HG03432 (cell line): ENCODE results near the gene PTP4A2.
"Not testable (repeated sequence)": the region's sequence is repeated elsewhere in the genome, so short reads cannot be mapped to it uniquely, and the experiment has no call there.

Source experiments
- ATAC-seq: cut with Tn5 transposase; IDR thresholded peaks from one replicate; pipeline ENCODE4 v1.9.1; 2021; ENCODE audit warnings: mild to moderate bottlenecking, moderate library complexity; ENCODE audit not compliant: unreplicated experiment

PTP4A2 gene

DNA sequence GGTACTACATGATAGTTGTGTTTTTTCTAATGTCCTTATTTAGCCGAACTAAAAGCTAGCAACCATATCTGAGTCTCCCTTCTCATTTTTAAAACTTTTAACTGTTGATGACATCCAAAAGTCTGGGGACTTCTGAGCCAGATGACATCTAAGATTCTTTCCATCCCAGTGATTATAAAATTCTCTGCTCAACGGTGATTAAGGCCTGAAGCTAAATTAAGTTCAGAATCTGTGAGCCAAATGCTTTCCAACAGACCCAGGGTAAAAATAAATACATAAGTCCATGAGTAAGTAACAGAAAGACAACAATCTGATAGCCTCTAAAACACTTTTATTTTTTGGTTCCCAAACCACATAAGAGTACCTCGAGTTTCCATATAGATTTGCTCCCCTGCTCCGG lies 13.1 kb upstream of the PTP4A2 start:
- no peak for ATAC-seq

DNA sequence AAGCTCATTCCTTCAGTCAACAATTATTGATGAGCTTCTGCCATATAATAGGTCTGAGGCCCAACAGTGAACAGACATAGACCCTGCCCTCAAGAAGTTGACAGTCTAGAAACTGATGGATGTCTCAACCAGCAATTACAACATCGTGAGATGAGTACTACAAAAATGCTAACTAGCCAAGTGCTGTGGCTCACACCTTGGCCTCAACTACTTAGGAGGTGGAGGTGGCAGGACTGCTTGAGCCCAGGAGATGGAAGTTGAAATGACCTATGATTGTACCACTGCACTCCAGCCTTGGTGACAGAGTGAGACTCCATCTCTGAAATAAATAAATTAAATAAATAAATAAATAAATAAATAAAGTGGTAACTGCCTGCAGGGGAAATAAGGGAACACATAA lies 11.7 kb upstream of the PTP4A2 start:
- no peak for ATAC-seq

DNA sequence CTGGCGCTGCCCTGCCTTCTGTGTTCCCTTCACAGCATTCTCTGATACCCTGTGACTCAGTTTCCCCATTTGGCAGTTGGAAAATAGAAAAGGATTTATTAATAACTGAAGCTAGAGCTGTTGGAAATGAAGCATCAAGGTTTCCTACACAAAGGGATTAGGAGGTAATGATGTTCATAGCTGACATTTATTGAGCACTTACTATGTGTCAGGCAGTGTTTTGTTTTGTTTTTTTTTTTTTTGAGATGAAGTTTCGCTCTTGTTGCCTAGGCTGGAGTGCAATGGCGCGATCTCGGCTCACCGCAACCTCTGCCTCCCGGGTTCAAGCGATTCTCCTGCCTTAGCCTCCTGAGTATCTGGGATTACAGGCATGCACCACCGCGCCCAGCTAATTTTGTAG lies 7.5 kb upstream of the PTP4A2 start:
- ATAC-seq = not testable (repeated sequence)

DNA sequence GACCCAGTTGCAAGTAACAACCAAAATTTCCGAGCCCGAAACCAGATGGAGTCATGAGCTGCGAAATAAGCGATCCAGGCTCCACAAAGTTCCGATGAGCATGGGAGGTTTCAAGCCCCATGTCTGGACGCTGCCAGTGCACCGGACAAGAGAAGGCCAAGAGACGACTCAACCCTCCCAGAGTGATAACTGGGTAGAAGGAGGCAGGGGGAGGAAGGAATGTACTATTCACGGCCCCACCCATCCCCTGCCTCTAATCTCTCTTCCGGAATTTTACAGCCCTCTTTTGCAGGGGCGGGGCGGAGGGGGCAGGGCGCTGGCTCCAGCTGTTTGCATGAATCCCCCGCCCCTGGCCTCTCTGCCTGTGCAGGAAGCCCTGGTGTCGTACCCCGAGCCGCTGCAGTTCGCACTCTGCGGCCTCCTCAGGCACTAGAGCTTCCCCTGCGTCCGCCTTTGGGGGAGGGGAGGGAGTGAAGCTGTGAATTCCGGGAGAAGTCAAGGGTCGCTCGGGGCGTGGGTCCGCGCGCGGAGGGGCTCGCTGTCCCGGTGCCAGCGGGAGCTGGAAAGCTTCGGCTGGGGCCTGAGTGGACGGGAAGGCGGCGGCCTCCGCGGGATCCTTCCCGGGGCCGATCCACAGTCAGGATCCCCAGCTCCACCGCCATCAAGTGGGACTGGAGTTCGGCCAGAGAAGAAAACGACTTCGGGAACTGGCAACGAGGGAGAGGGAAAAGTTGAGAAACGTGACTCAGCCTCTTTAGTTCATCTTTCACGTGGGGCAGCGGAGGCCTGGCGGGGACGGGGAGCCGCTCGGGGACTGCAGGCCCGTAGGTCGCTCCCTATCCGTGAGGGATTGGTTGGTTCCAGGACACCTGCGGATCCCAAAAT lies 6.3 kb upstream of the PTP4A2 start:
- peak; percentile 67 for ATAC-seq

DNA sequence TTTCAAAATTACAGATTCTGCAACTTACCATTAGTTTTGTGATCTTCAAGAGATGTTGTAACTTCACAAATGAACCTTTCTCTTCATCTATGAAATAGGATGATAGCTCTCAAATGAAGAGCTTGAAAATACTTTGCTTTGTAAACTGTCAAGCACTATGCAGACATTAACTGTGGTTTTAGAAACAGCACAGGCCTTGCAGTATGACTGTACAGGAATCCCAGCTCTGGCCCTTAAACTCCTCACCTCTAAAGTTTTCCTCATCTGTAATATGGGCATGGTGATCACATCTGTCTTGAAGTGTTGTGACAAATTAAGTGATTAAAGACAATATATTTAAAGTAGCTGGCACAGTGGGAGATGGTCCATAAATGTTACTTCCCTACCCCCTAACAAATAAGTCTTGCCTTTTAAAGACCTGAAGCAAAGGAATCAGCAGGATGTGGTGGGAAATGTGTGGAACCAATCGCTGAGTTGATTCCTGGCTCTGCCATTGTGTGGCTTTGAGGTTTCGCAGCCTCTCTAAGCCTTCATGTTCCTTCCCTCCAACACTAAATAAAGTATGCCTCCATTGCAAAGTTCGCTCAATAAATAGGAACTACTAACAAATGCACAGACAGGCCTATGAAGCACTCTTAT lies 5.5 kb upstream of the PTP4A2 start:
- ATAC-seq = peak; percentile 12

DNA sequence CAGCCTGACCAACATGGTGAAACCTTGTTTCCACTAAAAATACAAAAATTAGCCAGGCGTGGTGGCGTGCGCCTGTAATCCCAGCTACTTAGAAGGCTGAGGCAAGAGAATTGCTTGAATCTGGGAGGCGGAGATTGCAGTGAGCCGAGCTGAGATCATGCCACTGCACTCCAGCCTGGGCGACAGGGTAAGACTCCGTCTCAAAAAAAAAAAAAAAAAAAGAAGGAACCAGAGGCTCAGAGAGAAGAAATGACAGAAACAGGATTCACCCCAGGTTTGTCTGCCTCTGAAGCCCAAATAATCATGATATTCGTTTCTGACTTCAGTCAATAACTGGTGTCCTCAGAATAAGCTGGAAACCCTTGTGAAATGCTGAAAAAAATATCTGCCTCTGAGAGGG lies 3.9 kb upstream of the PTP4A2 start:
- not testable (repeated sequence) for ATAC-seq

DNA sequence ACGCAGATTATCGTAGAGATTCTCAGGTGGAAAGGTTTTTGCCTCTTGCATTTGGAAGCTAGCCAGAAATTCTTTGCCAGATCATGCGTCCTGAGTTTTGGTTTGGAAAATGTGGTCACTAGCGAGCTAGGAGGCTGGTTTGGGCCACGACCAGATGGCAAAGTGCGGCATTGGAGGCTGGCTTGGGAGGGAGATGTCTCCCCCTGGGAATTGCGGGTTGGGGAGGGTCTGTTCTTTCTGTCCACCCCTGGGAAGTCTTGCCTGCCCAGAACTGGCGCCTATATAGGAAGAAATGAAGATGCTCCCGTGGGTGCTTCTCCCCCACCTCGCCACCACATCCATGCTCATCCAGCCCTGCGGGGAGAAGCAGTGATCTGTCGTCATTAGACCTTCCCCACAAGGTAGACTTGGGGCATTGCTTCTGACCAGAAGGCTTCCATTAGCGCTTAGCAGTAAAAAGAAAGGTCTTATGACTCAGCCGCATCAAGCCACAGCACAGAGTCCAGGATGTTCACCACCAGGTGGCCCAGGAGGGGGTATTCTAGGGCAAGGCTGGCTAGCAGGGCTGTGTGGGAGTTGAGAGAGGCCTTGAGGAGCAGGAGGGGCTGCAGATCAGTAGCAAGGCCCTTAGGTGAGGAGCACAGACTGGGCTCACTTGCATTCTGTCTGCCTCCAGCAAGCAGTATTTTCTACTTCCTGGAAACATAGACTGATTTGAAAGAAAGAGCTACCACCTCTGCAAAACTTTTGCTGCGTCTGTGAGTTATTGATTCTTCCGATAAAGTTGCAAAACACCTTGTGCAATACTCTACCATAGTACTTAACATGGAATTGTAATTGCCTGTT lies 1.5 kb upstream of the PTP4A2 start:
- ATAC-seq = no peak

DNA sequence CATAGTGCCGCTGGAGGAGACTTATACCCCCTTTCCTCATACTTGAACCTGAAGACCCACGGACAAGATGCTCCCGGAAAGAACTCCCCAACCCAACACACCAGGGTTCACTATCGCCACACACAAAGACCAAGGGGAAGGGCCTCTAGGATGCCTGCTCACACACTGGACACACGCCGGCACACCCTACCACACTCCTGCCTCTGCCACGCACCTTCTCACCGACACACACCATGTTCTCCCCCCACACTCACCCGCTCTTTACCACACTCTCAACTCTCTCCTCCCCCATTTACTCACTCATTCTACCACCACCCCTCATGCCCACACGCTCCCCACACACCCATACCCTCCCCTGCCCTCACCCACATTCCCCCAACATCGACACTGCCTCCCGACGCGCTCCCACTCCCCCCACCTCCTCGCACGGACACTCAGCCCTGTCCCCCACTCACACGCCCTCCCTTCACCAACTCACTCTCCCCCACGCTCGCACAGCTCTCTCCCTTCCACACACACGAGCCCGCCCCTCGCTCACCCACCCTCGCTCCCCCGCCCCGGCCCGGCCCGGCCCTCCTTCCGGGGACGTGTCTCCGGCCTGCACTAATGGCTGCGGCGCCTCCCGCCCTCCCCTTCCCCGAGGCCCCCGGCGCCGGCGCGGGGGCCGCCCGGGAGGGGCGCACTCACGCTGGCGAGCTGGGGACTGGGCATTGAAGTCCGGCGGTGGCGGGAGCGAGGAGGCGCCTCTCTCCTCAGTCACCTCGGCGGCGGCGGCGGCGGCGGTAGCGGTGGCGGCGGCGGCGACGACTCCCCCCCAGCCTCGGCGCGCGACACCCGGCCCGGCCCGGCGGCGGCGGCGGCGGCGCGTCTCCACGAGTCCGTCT lies 626 bp downstream of the PTP4A2 start:
- peak; percentile 34 for ATAC-seq

DNA sequence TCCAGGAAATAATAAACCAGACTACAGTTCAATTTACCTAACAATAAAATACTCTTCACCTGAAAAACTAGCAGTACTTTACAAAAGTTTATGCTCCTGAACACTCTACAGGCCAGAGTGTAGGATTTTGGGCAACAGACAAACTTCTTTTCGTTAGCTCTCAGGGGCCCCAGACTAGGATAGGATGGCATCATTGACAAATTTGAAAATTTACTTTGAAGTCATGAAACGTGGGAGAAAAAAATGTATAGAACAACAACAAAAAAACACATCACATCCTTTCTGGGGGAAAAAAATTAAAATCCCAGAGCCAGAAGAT lies 1.2 kb downstream of the PTP4A2 start:
- ATAC-seq = no peak

DNA sequence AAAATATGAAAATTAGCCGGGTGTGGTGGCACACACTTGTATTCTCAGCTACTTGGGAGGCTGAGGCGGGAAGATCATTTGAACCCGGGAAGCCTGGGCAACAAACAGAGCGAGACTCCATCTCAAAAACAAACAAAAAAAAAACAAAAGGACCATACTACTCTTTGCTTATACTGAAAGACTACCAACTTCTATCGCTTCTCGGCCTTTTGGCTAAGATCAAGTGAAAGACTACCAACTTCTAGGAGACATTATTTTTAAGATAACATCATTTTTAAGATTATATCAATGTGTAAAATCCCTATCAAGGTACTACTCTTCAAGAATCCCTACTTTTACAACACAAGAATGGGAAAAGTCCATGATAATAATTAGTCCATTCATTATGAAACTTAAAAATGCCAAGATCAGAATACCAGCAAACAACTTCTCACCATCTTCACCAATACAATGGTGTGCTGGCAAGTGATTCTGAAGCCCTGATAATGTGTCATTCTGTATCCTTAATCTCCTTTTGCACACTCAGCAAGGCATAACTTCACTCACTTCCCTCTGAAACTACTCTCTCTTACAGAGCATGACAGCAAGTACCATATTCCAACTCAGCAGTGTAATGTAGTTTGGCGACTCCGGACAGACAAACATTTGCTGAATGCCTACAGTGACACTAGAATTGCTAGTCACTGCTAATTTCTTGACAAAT lies 1.7 kb downstream of the PTP4A2 start:
- ATAC-seq = no peak

DNA sequence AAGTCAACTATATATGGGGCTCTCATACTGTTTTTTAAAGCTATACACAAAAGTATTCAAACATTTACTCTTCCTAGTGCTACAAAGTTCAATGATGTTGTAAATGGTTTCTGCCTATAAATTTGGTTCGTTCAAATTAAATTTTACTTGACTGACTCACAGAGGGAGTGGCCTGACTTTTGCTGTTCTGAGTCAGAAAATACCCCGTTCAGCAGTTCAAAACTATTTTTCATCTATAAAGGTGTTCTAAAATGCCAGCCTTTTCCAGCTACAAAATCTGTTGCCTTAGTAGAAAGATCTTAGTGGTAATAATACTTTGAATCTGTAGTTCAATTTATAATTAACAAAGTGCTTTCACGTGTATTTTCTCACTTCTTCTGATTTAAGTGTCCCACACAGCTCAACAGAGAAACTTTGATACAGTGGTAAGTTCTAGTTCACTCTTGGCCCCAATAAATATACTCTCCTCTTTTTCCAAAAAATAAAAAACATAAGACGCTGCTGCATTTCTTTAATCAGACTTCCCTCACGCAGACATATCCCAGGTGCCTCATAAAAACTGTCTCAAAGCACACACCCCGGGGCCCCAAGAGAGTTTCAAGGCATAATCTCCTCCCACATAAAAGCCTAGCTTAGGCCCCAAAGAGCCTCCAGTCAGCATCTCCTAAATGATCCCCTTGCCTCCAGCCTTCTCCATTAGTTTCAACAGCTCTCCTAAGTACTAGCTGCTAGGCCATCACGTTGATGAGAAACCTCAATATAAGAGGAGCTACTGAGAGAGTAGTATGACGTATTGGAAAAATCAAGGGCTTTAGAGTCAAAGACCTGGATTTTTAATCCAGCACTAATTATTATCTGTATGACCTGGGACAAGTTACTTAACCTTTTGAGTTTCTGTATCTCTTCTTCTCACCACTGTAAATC lies 3.2 kb downstream of the PTP4A2 start:
- ATAC-seq = no peak

DNA sequence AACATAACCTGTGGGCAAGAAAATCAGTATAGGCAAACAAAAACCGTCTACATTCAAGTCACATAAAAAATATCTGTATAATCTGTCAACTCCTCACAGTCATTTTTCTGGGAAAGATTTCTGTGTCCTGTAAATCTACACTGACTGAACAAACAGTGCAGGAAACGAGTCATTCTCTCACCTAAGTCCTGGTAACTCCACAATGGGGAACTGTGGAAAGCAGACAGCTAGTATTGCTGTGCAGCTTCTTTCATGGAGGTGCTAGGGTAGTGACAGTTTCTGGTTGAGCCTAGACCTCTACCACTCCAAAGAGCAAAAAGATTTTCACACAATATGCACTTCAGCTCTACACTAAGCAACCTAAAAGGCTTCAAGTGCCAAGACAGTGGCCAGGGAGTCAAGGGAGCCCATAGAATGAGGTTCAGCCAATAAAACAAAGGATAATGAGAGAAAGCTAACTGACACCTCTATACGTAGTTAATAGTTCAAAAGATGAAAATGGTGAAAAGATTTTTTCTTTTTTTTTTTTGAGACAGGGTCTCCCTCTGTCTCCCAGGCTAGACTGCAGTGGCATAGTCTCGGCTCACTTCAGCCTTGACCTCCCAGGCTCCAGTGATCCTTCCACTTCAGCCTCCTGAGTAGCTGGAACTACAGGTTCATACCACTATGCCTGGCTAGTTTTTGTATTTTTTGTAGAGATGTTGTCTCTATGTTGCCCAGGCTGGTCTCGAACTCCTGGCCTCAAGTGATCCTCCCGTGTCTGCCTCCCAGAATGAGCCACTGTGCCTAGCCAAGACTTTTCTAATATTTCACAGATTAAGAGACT lies 5.5 kb downstream of the PTP4A2 start:
- no peak for ATAC-seq

DNA sequence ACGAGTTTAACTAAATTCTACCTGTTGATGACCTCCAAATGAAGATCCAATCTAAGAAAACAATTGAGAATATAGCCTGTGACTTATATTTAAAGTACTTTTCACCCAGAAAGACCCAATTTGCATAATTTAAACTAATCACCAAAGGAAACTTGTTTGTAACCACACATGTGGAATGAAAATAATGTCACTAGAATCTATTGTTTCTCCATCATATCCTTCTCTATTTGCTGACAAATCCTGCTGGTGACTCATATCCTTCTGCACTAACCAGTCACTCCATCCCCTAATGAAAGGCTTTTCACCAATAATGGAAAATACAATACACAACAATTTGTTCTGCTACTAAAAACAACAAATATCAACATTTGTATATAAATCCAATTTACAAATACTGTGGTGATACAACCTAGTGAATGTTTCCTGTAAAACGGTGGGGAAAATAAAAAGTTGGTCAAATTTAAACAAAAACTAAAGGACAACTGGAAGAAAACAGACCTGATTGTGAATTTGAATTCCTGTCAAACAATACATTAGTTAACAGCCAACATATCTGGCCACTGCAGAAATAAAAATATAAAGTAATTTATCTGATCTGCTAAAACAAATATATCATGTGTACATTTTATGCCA lies 6.5 kb downstream of the PTP4A2 start:
- ATAC-seq = no peak

DNA sequence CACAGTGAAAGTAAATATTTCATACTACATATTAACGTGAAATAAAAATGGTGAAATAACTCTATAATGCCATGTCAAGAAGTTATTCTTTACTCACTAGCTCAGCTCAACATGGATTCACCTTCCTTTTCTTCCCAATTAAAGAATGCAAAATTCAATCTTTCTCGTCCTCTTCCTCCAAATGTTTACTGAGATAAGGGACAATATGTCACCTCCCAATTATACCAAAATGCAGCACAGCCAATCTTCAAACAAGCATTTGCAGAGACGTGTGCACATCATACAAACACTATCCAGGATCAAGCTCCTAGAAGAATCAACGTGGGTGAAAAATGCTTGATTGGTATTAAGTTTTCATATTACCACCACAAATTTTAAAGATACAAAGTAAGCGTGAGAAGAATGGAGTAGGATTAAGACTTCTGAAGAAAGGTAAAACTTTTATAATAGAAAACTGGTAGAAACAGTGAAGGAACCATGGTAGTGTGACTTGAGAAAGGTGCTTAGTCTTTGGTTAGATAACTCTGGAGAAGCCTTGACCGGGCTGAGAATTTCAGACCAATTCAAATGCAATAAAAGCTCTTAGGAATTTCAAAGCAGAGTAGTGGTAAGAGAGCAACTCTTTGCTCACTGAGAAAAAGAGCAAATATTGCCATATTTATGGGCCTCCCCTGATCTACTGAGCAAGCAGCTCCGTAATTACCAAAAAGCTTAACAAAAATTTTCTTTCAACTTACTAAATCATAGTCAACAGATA lies 7.2 kb downstream of the PTP4A2 start:
- no peak for ATAC-seq

DNA sequence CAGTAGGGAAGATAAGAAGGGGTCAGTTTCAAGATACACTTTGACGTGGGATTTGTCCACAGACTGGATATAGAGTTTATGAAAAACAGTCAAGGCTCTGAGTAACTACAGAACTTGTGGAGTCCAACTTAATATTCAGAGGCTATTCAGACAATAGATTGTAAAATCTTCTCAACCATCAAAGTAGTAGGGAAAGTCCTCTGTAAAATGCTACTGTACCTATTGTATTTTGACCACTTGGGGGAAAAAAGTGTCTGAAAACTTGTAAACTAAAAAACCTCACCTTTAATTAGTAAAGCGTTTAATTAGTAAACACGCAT lies 10.5 kb downstream of the PTP4A2 start:
- ATAC-seq = no peak

DNA sequence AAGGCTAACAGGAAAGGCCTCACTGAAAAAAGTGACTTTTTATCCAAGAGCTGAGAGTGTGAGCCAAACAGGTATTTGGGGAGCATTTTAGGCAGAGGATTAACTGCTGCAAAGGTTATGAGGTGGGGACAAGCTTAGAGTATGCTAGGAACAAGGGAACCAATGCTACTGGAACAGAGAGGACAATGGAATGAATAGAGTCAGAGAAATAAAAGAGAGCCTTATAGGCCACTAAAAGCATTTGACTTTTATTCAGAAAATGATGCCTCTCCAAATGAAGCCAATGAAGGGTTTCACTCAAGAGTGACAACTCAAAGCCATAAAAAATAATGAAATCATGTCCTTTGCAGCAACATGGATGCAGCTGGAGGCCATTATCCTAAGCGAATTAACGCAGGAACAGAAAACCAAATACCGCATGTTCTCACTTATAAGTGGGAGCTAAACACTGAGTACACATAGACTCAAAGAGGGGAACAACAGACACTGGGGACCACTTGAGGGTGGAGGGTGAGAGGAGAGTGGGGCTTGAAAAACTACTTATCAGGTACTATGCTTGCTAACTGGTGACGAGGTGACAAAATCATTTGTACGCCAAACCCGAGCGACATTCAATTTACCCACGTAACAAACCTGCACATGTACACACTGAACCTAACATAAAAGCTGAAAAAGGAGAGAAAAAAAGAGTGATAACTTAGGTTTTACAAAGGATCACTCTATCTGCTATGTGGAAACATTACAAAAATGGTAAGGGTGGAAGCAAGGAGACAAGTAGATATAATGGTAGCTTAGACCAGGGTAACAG lies 11.1 kb downstream of the PTP4A2 start:
- no peak for ATAC-seq
